A549 treated with GW870086 at 1 μM for 4 hours (cell line): ENCODE measurements around the gene TUSC7. TPM values are rescaled to one million over a fixed set of nuclear protein-coding genes. Genes with fewer than 3 reads are reported as not detected.

ENCODE experiments used
- total RNA-seq: library from RNA; stranded (reverse); fragments of 200-300 nt; extraction: Qiagen RNA extraction; gene quantifications from 5 replicates; pipeline ENCODE4 v1.2.3, GENCODE V29; 2022; ENCODE audit warnings: low read depth

TUSC7 gene
- not detected in 5 replicates for total RNA-seq

GRCh38 chr3:116709479-116709878 is at the start of gene TUSC7:
TSS of gene TUSC7 (plus strand) at chr3:116709779.

